ENCODE data around the gene HAND2.

Gene HAND2

GRCh38 chr4:173535957-173536356 lies 5.9 kb upstream of the HAND2 start:
- DNase-seq (ENCODE audit: low read depth), result no peak

GRCh38 chr4:173535165-173535902 lies 5.3 kb upstream of the HAND2 start:
- no peak for DNase-seq (ENCODE audit: low read depth)

DNA sequence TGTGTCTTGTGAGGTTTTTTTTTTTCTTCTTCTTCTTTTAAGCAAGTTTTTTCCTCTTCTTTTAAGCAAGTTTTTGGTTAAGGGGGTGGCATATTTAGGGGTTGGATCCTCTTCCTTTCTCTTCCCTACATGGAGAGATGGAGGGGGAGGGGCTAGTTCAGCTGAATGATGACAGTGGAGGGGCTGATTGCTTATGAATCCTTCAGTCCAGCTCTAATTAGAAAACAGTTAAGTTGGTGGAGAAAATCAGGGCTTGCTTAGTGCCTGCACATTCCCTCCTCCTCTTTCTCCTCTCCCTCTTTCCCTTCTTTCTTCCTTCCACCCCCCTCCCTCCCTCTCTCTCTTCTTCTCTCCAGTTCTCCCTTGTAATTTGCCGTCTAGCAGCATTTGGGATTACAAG lies 4.4 kb upstream of the HAND2 start:
- no peak for DNase-seq (ENCODE audit: low read depth)

DNA sequence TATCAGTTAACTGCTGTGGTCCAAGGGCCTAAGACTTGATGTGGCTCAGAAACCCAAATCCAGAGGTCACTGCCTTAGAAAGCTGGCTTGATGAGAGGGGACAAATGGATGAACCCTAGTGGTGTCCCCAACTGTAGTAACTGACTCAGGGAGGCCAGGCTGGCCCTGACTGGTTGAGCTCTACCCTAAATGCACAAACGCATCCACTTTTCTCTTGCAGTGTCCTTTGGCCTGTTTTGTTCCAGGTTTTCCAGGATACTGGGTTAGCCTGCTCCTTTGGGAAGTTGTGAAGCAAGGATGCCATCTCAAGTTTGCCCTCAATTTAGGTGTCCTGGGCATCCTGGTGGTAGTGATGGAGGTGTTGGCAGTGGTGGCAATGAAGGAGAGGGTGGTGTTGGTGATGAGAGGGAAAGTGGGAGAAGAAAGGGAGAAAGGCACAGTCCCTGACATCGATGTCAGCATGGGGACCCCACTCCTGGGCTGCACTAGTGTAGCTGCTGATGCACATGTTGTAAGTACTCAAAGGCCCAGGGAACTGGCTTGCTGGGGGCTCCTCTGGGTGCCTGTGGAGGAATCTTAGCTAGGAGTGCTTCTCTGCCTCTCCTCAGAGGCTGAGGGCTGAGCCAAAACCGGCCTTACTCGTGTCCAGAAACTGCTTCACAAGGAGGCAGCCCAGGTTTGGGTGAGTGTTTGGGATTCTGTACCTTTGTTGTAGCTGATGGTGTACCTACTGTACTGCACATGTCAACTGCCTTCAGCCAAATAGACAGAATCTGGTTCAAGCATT lies 2.9 kb upstream of the HAND2 start:
- no peak for DNase-seq (ENCODE audit: low read depth)

DNA sequence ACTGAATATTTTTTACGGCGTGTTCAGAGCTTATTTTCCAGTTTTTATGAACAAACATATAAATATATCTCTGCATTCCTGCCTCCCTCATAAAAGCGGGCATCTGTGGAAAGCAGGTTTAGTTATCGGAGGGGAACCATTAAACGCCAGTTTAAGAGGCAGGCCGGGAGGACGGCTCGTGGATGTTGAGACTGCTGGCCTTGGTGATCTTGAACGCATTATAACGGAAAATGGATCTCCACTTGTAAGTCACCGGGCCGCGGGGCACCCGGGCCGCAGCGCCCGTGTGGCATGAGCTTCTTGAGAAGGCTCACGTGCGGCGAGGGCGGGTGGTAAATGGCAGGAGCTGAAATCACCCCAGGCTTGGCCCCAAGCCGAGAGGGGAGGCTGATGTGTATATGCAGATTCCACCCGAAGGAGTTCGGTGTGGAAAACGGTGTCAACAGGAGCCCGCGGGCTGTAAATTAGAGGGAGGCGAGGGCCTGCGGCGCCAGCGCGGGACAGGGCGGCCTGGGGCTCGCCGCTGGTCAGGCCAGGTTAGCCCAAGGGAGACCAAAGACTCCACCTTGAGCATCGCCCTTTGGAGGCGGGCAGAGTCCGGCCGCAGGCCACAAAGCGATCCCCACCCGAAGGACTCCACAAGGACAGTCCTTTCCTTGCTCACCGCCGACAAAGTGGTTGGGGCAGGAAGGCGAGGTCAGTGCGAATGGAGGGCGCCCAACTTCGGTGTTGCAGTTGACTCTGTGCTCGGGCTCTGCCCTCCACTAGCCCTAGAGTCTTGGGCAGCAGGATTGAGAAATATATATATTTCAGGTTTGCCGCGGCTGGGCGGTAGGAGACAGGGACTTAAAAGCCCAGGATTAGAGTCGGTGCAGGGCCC lies 1.3 kb upstream of the HAND2 start:
- DNase-seq (ENCODE audit: low read depth), result no peak

GRCh38 chr4:173530326-173531085 lies 477 bp upstream of the HAND2 start:
- no peak for DNase-seq (ENCODE audit: low read depth)

DNA sequence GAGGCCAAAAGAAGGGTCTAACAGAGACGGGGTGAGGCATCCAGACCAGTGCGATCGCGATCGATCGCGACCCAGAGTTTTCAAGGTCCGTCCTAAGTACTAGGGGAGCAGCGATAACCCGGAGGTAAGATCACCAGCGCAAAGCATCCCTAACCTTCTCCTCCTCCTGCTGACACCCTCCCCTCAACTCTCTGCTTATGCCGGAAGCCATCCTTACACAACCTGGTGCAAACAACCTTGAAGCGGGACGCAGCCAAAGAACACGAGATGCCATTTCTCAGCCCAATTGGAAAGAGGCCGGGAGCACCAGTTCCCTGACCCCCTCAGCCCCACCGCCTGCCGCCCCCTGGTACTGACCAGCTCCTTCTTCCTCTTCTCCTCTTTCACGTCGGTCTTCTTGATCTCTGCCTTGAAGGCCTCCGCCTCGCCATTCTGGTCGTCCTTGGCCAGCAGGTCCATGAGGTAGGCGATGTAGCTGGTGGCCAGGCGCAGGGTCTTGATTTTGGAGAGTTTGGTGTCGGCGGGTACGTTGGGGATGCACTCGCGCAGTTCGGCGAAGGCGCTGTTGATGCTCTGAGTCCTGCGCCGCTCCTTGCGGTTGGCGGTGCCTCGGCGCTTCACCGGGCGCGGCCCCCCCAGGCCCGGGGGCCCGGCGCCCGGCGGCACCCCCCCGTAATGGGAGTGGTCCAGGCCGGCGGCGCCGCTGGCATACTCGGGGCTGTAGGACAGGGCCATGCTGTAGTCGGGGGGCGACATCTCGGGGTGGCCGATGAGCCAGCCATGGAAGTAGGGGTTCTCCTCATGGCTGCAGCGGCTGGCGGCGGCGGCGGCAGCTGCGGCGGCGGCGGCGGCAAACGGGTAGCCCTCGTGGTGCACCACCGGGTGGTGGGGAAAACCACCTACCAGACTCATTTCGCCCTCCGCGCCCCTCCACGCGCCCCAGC lies 1.4 kb downstream of the HAND2 start:
- no peak for DNase-seq (ENCODE audit: low read depth)

GRCh38 chr4:173527103-173527891 lies 2.7 kb downstream of the HAND2 start:
- no peak for DNase-seq (ENCODE audit: low read depth)

- DNase-seq (ENCODE audit: low read depth), result no peak
Measured at GRCh38 chr4:173526724-173527102, 3.3 kb downstream of the HAND2 start.

- no peak for DNase-seq (ENCODE audit: low read depth)
Measured at GRCh38 chr4:173526027-173526482, 4.0 kb downstream of the HAND2 start.

GRCh38 chr4:173525118-173526011 lies 4.7 kb downstream of the HAND2 start:
- DNase-seq (ENCODE audit: low read depth), result no peak

DNA sequence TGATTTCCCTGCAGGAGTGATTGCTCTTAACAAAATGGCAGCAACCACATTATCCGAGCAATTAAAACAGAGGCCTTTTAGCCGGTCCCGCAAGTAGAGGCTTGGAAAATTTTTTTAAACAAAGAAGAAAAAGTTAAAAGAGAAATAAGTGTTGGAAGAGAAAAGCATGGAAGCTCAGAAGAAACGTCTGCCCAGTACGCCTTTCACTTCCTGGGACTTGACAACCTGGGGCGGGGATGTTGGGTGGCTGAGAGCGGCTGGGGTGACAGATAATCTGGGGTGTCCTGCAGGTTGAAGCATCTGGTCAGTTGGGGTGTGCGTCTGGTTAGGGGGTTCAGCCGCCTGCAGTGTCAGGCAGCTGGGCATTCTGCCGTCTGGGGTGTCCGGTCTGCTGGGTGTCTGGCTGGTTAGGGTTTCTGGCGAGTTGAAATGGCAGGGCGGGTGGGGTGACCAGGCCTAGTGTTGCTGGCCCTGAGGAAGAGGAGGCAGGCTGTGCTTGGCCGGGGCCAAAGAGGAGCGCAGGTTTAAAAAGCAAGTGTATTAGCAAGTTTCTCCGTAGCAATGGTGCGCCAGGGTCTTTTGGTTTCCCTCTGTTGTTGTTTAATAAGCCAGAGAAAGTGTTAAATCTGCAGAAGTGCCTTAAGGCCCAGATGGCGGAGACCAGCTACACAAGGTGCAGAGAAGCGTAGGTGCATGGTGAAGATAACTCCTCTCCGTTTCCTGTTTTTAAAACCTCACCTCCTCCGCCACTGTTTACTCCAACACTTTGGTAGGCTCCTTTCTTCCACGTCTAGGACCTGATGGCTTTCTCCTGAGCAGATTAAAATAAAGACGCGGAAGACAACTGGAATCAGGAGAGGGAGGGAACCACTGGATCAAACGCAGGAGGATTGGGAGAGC lies 5.6 kb downstream of the HAND2 start:
- no peak for DNase-seq (ENCODE audit: low read depth)

GRCh38 chr4:173522951-173523395 lies 7.1 kb downstream of the HAND2 start:
- no peak for DNase-seq (ENCODE audit: low read depth)

GRCh38 chr4:173522160-173522950 lies 7.7 kb downstream of the HAND2 start:
- no peak for DNase-seq (ENCODE audit: low read depth)

GRCh38 chr4:173521467-173522159 lies 8.4 kb downstream of the HAND2 start:
- DNase-seq (ENCODE audit: low read depth), result no peak

DNA sequence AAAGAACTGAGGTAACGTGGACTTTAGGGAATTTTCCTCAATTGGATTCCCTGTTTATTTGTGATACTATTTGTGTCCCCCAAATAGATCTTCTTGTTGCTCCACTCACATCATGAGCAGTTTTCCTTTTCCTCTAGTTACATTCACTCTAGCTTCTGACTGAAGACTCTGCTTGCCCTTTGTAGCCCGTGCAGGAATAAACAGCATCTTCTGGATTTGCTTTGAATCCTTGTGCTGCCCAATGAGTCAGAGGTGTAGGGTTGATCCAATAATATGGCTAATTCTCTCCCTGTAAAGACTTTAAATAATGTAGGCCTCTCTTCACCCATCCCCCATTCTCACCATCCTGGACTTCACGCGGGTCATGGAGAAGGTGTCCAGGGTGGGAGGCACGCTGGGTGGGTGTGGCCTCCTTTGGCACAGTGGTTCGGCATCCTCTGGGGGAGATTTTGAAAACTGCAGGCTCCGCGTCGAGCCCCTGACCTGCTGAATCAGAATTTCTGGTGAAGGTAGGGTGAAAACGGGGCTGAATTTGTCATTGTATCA lies 9.0 kb downstream of the HAND2 start:
- DNase-seq (ENCODE audit: low read depth), result no peak
